H9 (cell line): ENCODE data around the gene ANTKMT. TPM values are rescaled to one million over a fixed set of nuclear protein-coding genes. Genes with fewer than 3 reads are reported as not detected.

ENCODE experiments used
- DNase-seq: peaks from one replicate; pipeline ENCODE4 v3.0.0-alpha.2; 2017
- H2AFZ ChIP-seq: one replicate; pipeline ENCODE4 v1.6.1; 2013; ENCODE audit warnings: mild to moderate bottlenecking, low read length, control low read depth, moderate library complexity
- H2AK5ac ChIP-seq: 2 replicates; pipeline ENCODE4 v1.6.1; 2013; ENCODE audit warnings: low read length, control low read depth, mixed read lengths; ENCODE audit not compliant: insufficient read length
- H2BK120ac ChIP-seq: one replicate; pipeline ENCODE4 v1.6.1; 2013; ENCODE audit warnings: low read depth, mild to moderate bottlenecking, low read length, control low read depth, inconsistent platforms; ENCODE audit not compliant: poor library complexity, severe bottlenecking
- H2BK12ac ChIP-seq: 2 replicates; pipeline ENCODE4 v1.6.1; 2013; ENCODE audit warnings: low read length, control low read depth, mixed read lengths, low read depth; ENCODE audit not compliant: insufficient read length
- H2BK15ac ChIP-seq: 2 replicates; pipeline ENCODE4 v1.6.1; 2013; ENCODE audit warnings: low read depth, low read length, control low read depth
- H2BK20ac ChIP-seq: one replicate; pipeline ENCODE4 v1.6.1; 2013; ENCODE audit warnings: low read depth, mild to moderate bottlenecking, low read length, control low read depth, inconsistent platforms; ENCODE audit not compliant: poor library complexity, severe bottlenecking
- H2BK5ac ChIP-seq: 2 replicates; pipeline ENCODE4 v1.6.1; 2013; ENCODE audit warnings: low read length, control low read depth, mixed read lengths; ENCODE audit not compliant: insufficient read length
- H3K14ac ChIP-seq: 2 replicates; pipeline ENCODE4 v1.6.1; 2013; ENCODE audit warnings: low read length, control low read depth; ENCODE audit not compliant: insufficient read depth
- H3K18ac ChIP-seq: 2 replicates; pipeline ENCODE4 v1.6.1; 2013; ENCODE audit warnings: low read depth, mild to moderate bottlenecking, mixed read lengths, low read length, control low read depth; ENCODE audit not compliant: insufficient read length
- H3K23ac ChIP-seq: 2 replicates; pipeline ENCODE4 v1.6.1; 2013; ENCODE audit warnings: low read length, control low read depth, mixed read lengths, low read depth; ENCODE audit not compliant: insufficient read length
- H3K23me2 ChIP-seq: 2 replicates; pipeline ENCODE4 v1.6.1; 2013; ENCODE audit warnings: low read depth, mild to moderate bottlenecking, mixed read lengths, low read length, control low read depth; ENCODE audit not compliant: insufficient read length, poor library complexity, severe bottlenecking
- H3K27ac ChIP-seq: 2 replicates; pipeline ENCODE4 v1.5.1; 2013; ENCODE audit warnings: low read length, control low read depth, mixed read lengths, low read depth; ENCODE audit not compliant: insufficient read length
- H3K27me3 ChIP-seq: 2 replicates; pipeline ENCODE4 v1.6.1; 2013; ENCODE audit warnings: low read length, control low read depth, inconsistent platforms; ENCODE audit not compliant: insufficient read depth
- H3K4ac ChIP-seq: 2 replicates; pipeline ENCODE4 v1.6.1; 2013; ENCODE audit warnings: low read depth, mild to moderate bottlenecking, control low read depth, inconsistent platforms, low read length, moderate library complexity
- H3K4me1 ChIP-seq: 2 replicates; pipeline ENCODE4 v1.6.1; 2013; ENCODE audit warnings: low read length, control low read depth, inconsistent platforms; ENCODE audit not compliant: insufficient read depth
- H3K4me2 ChIP-seq: 2 replicates; pipeline ENCODE4 v1.6.1; 2013; ENCODE audit warnings: low read length, control low read depth, mixed read lengths; ENCODE audit not compliant: insufficient read length, insufficient read depth
- H3K56ac ChIP-seq: 2 replicates; pipeline ENCODE4 v1.6.1; 2013; ENCODE audit warnings: low read depth, mild to moderate bottlenecking, mixed read lengths, low read length, control low read depth; ENCODE audit not compliant: insufficient read length
- H3K79me1 ChIP-seq: 2 replicates; pipeline ENCODE4 v1.6.1; 2013; ENCODE audit warnings: low read depth, mild to moderate bottlenecking, moderate library complexity, low read length, control low read depth, inconsistent platforms; ENCODE audit not compliant: insufficient read depth, poor library complexity, severe bottlenecking
- H3K79me2 ChIP-seq: 2 replicates; pipeline ENCODE4 v1.6.1; 2013; ENCODE audit warnings: low read length, control low read depth, inconsistent platforms; ENCODE audit not compliant: insufficient read depth
- H3K9ac ChIP-seq: 2 replicates; pipeline ENCODE4 v1.6.1; 2013; ENCODE audit warnings: low read length, control low read depth, mixed read lengths; ENCODE audit not compliant: insufficient read length; ENCODE audit errors: extremely low read depth
- H3K9me3 ChIP-seq: one replicate; pipeline ENCODE4 v1.6.1; 2013; ENCODE audit warnings: low read depth, low read length, inconsistent platforms; ENCODE audit not compliant: control insufficient read depth
- H3T11ph ChIP-seq: one replicate; pipeline ENCODE4 v1.6.1; 2013; ENCODE audit warnings: mild to moderate bottlenecking, low read length, control low read depth, inconsistent platforms
- H4K20me1 ChIP-seq: one replicate; pipeline ENCODE4 v1.6.1; 2013; ENCODE audit not compliant: control insufficient read depth, insufficient read length, insufficient read depth
- H4K5ac ChIP-seq: 2 replicates; pipeline ENCODE4 v1.6.1; 2013; ENCODE audit warnings: low read depth, mild to moderate bottlenecking, mixed read lengths, low read length, control low read depth; ENCODE audit not compliant: insufficient read length
- H4K8ac ChIP-seq: replicated peaks from 2 replicates; pipeline ENCODE4 v1.6.1; 2013; ENCODE audit warnings: low read length, control low read depth, mixed read lengths, low read depth; ENCODE audit not compliant: insufficient read length
- H4K91ac ChIP-seq: 2 replicates; pipeline ENCODE4 v1.6.1; 2013; ENCODE audit warnings: low read depth, mild to moderate bottlenecking, moderate library complexity, mixed read lengths, low read length, control low read depth; ENCODE audit not compliant: insufficient read length
- H3K27ac Mint-ChIP-seq, 3 experiments: 2 replicates in 2 of 3; 3 replicates in 1 of 3; pipeline ENCODE4 v1.8.0; 2020 to 2021; ENCODE audit warnings: mixed read lengths in 3 of 3, mild to moderate bottlenecking in 1 of 3, moderate library complexity in 1 of 3
- H3K27me3 Mint-ChIP-seq: 2 replicates; pipeline ENCODE4 v1.8.0; 2021; ENCODE audit warnings: low read depth, mild to moderate bottlenecking, moderate library complexity, mixed read lengths
- H3K36me3 Mint-ChIP-seq, 3 experiments: 2 replicates in 2 of 3; 3 replicates in 1 of 3; pipeline ENCODE4 v1.8.0; 2020 to 2021; ENCODE audit warnings: low read depth in 3 of 3, mixed read lengths in 3 of 3; ENCODE audit not compliant: insufficient read depth in 1 of 3
- H3K4me1 Mint-ChIP-seq, 2 experiments: 2 replicates each; pipeline ENCODE4 v1.8.0; 2020; ENCODE audit warnings: mixed read lengths in 2 of 2
- H3K4me3 Mint-ChIP-seq, 2 experiments: 2 replicates in 1 of 2; 3 replicates in 1 of 2; pipeline ENCODE4 v1.8.0; 2020 to 2021; ENCODE audit warnings: mild to moderate bottlenecking in 2 of 2, mixed read lengths in 2 of 2, moderate library complexity in 1 of 2
- H3K9me3 Mint-ChIP-seq, 2 experiments: 2 replicates in 1 of 2; 3 replicates in 1 of 2; pipeline ENCODE4 v1.8.0; 2020; ENCODE audit warnings: mild to moderate bottlenecking in 2 of 2, mixed read lengths in 2 of 2, moderate library complexity in 1 of 2
- CTCF ChIP-seq: fragments of 200-600 bp; sonication (generic); conservative IDR thresholded peaks from 3 replicates; pipeline ENCODE4 v1.8.0; 2021; ENCODE audit warnings: antibody characterized with exemption, mild to moderate bottlenecking
- WGBS: extraction: QIAGEN DNeasy Blood & Tissue Kit; methylation state at CpG from one replicate; pipeline ENCODE4 v1.1.7; 2013; ENCODE audit warnings: missing lambda C conversion rate, low lambda C conversion rate, mixed read lengths; ENCODE audit not compliant: insufficient read length; ENCODE audit errors: extremely low coverage; 5-methylcytosine and 5-hydroxymethylcytosine counted together
- total RNA-seq: library from RNA; stranded (reverse); gene quantifications from 2 replicates; pipeline ENCODE4 v1.2.1, GENCODE V29; 2021

Gene ANTKMT
- total RNA-seq, 1 experiment from 2014 or later, result 31.5 TPM

- WGBS, result no CpG with 5 or more reads among the region's 91 CpGs
- Histone ChIP-seq H3K4me2 (peak within 1 kb of the TSS; percentile 71), H2BK20ac (no peak within 1 kb of the TSS), H3K4me1 (no peaks in the 10 kb centered on the region), H2BK5ac (no peak within 1 kb of the TSS), H3K56ac (no peak within 1 kb of the TSS), H3K9ac (peak within 1 kb of the TSS; percentile 14), H4K91ac (no peak within 1 kb of the TSS), H3K14ac (no peak within 1 kb of the TSS), H2AK5ac (no peak within 1 kb of the TSS), H3K4ac (no peak within 1 kb of the TSS), H3K18ac (peak within 1 kb of the TSS; percentile 46), H3K27ac (no peak within 1 kb of the TSS), H3K79me1 (no peaks in the 10 kb centered on the region), H3T11ph (no peak within 1 kb of the TSS), H4K8ac (no peak within 1 kb of the TSS), H2BK120ac (no peak within 1 kb of the TSS), H2AFZ (no peak within 1 kb of the TSS), H4K20me1 (no peaks in the 10 kb centered on the region), H3K27me3 (no peaks in the 10 kb centered on the region), H3K23ac (no peak within 1 kb of the TSS), H3K9me3 (no peaks in the 10 kb centered on the region), H4K5ac (no peak within 1 kb of the TSS), H2BK12ac (no peak within 1 kb of the TSS), H3K79me2 (peaks cover 2% of the 10 kb centered on the region; the same call in 1 of the 2 replicates), H3K23me2 (peaks cover 14% of the 10 kb centered on the region), H2BK15ac (no peak within 1 kb of the TSS)
- Mint-ChIP-seq H3K4me3 (peak within 1 kb of the TSS; percentile 81 to 89), H3K27me3 (peaks cover 3% of the 10 kb centered on the region; the same call in 1 of the 2 replicates), H3K36me3 (peaks cover 14 to 28% (median 23%) of the 10 kb centered on the region in 3 experiments; a peak in 6 of 7 replicates), H3K4me1 (peaks cover 20 to 38% of the 10 kb centered on the region in 2 experiments), H3K27ac (peak within 1 kb of the TSS in 2 of 3 experiments; percentile 85 to 91; a peak in 3 of 7 replicates), H3K9me3 (no peaks in the 10 kb centered on the region)
- peak; percentile 95 for DNase-seq
- TF ChIP-seq CTCF, result no peak
Observed at GRCh38 chr16:679814-680624, 40.9 kb upstream of the ANTKMT start, which contains the start of gene STUB1. STUB1 (plus strand) TSS chr16:680410; CDS start chr16:680526, 116 bp downstream.
